A673 (cell line): ENCODE measurements around the gene PPP2R5C. TPM values are rescaled to one million over a fixed set of nuclear protein-coding genes. Genes with fewer than 3 reads are reported as not detected.

ENCODE experiments used
- BruUV-seq: library from RNA; stranded (reverse); fragments of 400-500 nt; replicated peaks from 2 replicates; lab custom pipeline; 2021; lab: Mats Ljungman, UMichigan
- CTCF ChIA-PET: fragments of 300-600 bp; sonication (Branson Sonifier 250); formaldehyde crosslinking; loops from one replicate; lab custom pipeline; 2022; ENCODE audit warnings: antibody characterized with exemption; lab: Charles Lee
- POLR2A ChIA-PET: fragments of 300-600 bp; sonication (Branson Sonifier 250); formaldehyde crosslinking; loops from one replicate; lab custom pipeline; 2022; ENCODE audit warnings: antibody characterized with exemption; ENCODE audit not compliant: low non-redundant PET; lab: Charles Lee
- DNase-seq: peaks from one replicate; pipeline ENCODE4 v3.0.0-alpha.2; 2015; ENCODE audit warnings: low spot score
- H3K27ac ChIP-seq: fragments of 200-600 bp; sonication (generic); 2 replicates; pipeline ENCODE4 v1.5.1; 2016; ENCODE audit warnings: mixed run types, low read depth, mild to moderate bottlenecking, mixed read lengths, antibody characterized with exemption, low read length; ENCODE audit not compliant: poor library complexity, severe bottlenecking
- H3K27me3 ChIP-seq: fragments of 200-600 bp; sonication (generic); replicated peaks from 2 replicates; pipeline ENCODE4 v1.6.1; 2017; ENCODE audit warnings: mixed run types, low read depth, mild to moderate bottlenecking, mixed read lengths, antibody characterized with exemption, low read length; ENCODE audit not compliant: insufficient read depth, poor library complexity
- H3K36me3 ChIP-seq: fragments of 200-600 bp; sonication (generic); 2 replicates; pipeline ENCODE4 v1.6.1; 2016; ENCODE audit warnings: mixed run types, mild to moderate bottlenecking, mixed read lengths, antibody characterized with exemption, low read length; ENCODE audit not compliant: insufficient read depth, poor library complexity, severe bottlenecking
- H3K4me1 ChIP-seq: fragments of 200-600 bp; sonication (generic); 2 replicates; pipeline ENCODE4 v1.6.1; 2017; ENCODE audit warnings: mixed run types, mild to moderate bottlenecking, mixed read lengths, antibody characterized with exemption, low read length; ENCODE audit not compliant: insufficient read depth, poor library complexity, severe bottlenecking
- H3K4me3 ChIP-seq: fragments of 200-600 bp; sonication (generic); 2 replicates; pipeline ENCODE4 v1.5.1; 2016; ENCODE audit warnings: low read depth, mixed run types, mild to moderate bottlenecking, mixed read lengths, low read length; ENCODE audit not compliant: poor library complexity, severe bottlenecking
- H3K9me3 ChIP-seq: fragments of 200-600 bp; sonication (generic); 2 replicates; pipeline ENCODE4 v1.6.1; 2016; ENCODE audit warnings: mixed run types, low read depth, mild to moderate bottlenecking, mixed read lengths, antibody characterized with exemption, low read length; ENCODE audit not compliant: poor library complexity, severe bottlenecking
- EZH2 ChIP-seq: fragments of 200-600 bp; sonication (generic); IDR thresholded peaks from 2 replicates; pipeline ENCODE4 v1.6.1; 2017; ENCODE audit warnings: borderline replicate concordance, low read depth, mild to moderate bottlenecking, mixed read lengths, antibody characterized with exemption, low read length; ENCODE audit not compliant: poor library complexity, severe bottlenecking
- intact Hi-C: fragments of 100-400 bp; cut with micrococcal nuclease; formaldehyde crosslinking; loops from one replicate; pipeline ENCODE4 v1.10.0; 2022; ENCODE audit not compliant: unreplicated experiment
- total RNA-seq: library from RNA; stranded (reverse); gene quantifications from 2 replicates; pipeline ENCODE4 v1.2.3, GENCODE V29; 2021
- TF ChIP-seq, protein P1 (sequence below): fragments of 300-800, 200-600 bp; sonication (generic); conservative IDR thresholded peaks from 2 replicates; pipeline ENCODE4 v1.5.1; 2017; ENCODE audit warnings: low read depth, mild to moderate bottlenecking, antibody characterized with exemption, low read length, moderate library complexity, mixed read lengths

PPP2R5C gene
- total RNA-seq, 1 experiment from 2014 or later = 113 TPM

DNA sequence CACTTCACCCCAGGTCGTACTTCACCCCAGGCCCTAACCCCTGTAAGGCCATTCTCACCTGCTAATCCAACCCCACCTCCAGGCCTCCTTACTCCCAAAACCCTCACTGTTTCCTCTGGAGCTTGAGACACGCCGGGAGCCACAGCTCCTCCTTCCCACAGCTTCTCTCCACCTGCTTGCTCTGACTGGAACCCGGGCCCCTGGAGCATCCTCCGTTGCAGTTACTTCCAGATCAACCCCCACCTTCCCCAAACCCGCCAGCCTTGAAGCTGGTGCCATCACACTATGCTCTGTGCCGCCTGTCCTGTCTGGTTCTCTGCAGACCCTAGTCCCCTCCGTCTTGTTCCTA lies 34.6 kb upstream of the PPP2R5C start:
- Histone ChIP-seq H3K36me3 (no peaks in the 10 kb centered on the region), H3K4me1 (peaks cover 12% of the 10 kb centered on the region), H3K27ac (no peak overlapping the region), H3K9me3 (no peaks in the 10 kb centered on the region), H3K4me3 (no peak overlapping the region), H3K27me3 (no peaks in the 10 kb centered on the region)
- intact Hi-C loops = no loop called here
- ChIA-PET CTCF (no interaction called here), POLR2A (no interaction called here)
- BruUV-seq = no TSS peak
- DNase-seq = no peak
- TF ChIP-seq, protein P1, sequence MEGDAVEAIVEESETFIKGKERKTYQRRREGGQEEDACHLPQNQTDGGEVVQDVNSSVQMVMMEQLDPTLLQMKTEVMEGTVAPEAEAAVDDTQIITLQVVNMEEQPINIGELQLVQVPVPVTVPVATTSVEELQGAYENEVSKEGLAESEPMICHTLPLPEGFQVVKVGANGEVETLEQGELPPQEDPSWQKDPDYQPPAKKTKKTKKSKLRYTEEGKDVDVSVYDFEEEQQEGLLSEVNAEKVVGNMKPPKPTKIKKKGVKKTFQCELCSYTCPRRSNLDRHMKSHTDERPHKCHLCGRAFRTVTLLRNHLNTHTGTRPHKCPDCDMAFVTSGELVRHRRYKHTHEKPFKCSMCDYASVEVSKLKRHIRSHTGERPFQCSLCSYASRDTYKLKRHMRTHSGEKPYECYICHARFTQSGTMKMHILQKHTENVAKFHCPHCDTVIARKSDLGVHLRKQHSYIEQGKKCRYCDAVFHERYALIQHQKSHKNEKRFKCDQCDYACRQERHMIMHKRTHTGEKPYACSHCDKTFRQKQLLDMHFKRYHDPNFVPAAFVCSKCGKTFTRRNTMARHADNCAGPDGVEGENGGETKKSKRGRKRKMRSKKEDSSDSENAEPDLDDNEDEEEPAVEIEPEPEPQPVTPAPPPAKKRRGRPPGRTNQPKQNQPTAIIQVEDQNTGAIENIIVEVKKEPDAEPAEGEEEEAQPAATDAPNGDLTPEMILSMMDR = no peak
- TF ChIP-seq EZH2 = no peak

DNA sequence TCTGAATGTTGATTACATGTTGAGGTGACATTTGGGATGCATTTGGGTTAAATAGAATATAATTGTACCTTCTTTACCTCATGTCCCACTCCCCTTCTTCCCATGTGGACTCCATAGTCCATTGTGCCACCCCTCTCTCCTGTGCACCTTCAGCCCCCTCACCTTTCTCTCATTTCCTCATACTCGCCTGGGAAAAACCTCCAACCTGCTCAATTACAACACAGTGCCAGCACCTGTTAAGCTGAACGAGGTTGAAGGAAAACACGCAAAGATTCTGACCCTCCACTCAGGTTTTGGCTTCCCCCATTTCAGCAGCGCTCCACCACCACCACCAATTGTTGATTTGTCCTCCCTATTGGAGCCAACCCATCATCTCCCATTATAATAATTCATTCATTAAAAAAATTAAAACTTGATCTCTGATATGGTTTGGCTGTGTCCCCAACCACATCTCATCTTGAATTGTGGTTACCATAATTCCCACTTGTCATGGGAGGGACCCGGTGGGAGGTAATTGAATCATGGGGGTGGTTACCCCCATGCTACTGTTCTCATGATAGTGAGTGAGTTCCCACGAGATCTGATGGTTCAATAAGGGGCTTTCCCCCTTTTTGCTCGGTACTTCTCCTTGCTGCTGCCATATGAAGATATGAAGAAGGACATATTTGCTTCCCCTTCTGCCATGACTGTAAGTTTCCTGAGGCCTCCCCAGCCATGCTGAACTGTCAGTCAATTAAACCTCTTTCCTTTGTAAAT lies 33.7 kb upstream of the PPP2R5C start:
- intact Hi-C loops = no loop called here
- no peak for TF ChIP-seq EZH2
- TF ChIP-seq, protein P1 = no peak
- ChIA-PET POLR2A (no interaction called here), CTCF (no interaction called here)
- H3K27me3 ChIP-seq = no peaks in the 10 kb centered on the region
- peaks cover 12% of the 10 kb centered on the region for H3K4me1 ChIP-seq
- H3K4me3 ChIP-seq = no peak overlapping the region
- H3K9me3 ChIP-seq = no peaks in the 10 kb centered on the region
- no peak for DNase-seq
- H3K27ac ChIP-seq = no peak overlapping the region
- H3K36me3 ChIP-seq = no peaks in the 10 kb centered on the region
- BruUV-seq = no TSS peak

- Histone ChIP-seq H3K4me1 (peaks cover 12% of the 10 kb centered on the region), H3K27ac (no peak overlapping the region), H3K4me3 (no peak overlapping the region), H3K36me3 (no peaks in the 10 kb centered on the region), H3K27me3 (no peaks in the 10 kb centered on the region), H3K9me3 (no peaks in the 10 kb centered on the region)
- no TSS peak for BruUV-seq
- DNase-seq = no peak
- ChIA-PET CTCF (no interaction called here), POLR2A (no interaction called here)
- intact Hi-C loops = no loop called here
- TF ChIP-seq EZH2 = no peak
- TF ChIP-seq, protein P1 = no peak
Observed at GRCh38 chr14:101728367-101728742, 33.2 kb upstream of the PPP2R5C start.
